ENCODE measurements around the gene TNFAIP2. TPM values are rescaled to one million over a fixed set of nuclear protein-coding genes. Genes with fewer than 3 reads are reported as not detected.

TNFAIP2 gene
- total RNA-seq, 3 donors from 2014 or later: 22.0 to 67.4 (median 40.2) TPM

DNA sequence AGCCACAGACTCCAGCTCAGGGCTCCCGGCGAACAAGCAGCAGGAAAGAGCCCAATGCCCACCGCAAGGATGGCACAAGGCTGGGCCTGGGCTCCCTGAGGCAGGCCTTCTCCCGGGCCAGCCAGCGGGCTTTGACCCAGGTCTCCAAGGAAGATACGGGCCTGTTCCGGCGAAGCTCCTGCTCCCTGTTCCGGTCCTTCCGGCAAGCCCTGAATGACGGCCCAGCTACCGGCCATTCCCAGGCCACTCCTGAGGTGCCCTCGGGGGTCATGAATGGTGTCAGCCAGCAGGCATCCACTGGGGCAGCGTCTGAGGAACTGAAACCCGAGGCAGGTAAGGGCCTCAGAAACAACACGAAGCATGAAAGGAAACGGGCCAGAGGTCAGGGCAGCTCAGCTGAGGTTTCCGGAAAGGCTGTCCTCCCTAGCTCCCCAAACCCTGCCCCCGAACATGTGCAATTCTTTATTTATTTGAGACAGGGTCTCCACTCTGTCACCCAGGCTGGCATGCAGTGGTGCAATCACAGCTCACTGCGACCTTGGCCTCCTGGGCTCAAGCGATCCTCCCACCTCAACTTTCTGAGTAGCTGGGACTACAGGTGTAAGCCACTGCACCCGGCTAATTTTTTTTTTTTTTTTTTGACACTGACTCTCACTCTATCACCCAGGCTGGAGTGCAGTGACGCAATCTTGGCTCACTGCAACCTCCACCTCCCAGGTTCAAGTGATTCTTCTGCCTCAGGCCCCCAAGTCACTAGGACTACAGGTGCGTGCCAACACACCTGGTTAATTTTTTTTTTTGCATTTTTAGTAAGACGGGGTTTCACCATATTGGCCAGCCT lies 22.8 kb upstream of the TNFAIP2 start:
- DNase-seq (no peak), ATAC-seq (no peak)
- Histone ChIP-seq H3K4me3 (no peak overlapping the region), H3K36me3 (ENCODE audit: low read depth) (no peaks in the 10 kb centered on the region), H3K9me3 (no peaks in the 10 kb centered on the region), H3K4me1 (ENCODE audit: low read depth) (peaks cover 25% of the 10 kb centered on the region)
- intact Hi-C loops (cut with DNase I, micrococcal nuclease): loop anchor here in 1 of 2 donors (10.0 kb wide), 1 partner anchor 84 kb away; no protein-coding TSS in a partner anchor
- TF ChIP-seq, protein P1, sequence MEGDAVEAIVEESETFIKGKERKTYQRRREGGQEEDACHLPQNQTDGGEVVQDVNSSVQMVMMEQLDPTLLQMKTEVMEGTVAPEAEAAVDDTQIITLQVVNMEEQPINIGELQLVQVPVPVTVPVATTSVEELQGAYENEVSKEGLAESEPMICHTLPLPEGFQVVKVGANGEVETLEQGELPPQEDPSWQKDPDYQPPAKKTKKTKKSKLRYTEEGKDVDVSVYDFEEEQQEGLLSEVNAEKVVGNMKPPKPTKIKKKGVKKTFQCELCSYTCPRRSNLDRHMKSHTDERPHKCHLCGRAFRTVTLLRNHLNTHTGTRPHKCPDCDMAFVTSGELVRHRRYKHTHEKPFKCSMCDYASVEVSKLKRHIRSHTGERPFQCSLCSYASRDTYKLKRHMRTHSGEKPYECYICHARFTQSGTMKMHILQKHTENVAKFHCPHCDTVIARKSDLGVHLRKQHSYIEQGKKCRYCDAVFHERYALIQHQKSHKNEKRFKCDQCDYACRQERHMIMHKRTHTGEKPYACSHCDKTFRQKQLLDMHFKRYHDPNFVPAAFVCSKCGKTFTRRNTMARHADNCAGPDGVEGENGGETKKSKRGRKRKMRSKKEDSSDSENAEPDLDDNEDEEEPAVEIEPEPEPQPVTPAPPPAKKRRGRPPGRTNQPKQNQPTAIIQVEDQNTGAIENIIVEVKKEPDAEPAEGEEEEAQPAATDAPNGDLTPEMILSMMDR (IDR thresholded peaks at IDR 0.05): no peak

DNA sequence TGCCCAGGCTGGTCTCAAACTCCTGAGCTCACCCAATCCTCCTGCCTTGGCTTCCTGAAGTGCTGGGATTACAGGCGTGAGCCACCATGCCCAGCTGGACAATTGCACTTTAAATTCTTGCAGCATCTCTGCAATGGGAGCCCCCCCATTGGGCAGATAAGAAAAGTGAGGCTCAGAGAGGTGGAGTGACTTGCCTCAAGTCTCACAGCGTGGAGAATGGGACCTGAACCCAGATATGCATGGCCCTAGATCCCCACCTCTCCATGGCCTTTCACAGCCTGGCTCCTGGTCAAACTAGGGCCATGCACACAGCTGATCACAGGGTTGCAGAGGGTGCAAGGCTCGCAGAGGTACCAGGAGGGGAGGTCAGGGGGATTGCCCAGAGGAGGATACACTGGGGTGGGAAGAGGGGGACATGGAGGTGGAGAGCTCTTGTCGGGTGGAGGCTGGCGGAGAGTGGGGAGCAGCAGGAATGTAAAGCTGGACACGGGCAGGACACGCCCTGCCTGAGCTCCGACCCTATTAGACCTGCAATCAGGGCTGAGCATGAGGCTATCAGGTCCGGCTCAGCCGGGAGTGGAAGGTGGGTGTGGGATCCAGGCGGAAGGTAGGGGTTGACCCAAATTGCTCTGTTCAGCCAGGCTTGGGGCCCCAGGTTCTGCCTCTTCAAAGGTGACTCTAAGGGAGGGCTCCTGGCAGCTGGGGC lies 21.9 kb upstream of the TNFAIP2 start:
- peak in 1 of 3 donors; percentile 51 for DNase-seq
- Histone ChIP-seq H3K4me1 (ENCODE audit: low read depth) (peaks cover 18% of the 10 kb centered on the region), H3K4me3 (no peak overlapping the region), H3K36me3 (ENCODE audit: low read depth) (no peaks in the 10 kb centered on the region), H3K9me3 (no peaks in the 10 kb centered on the region)
- ATAC-seq: no peak
- TF ChIP-seq, protein P1 (IDR thresholded peaks at IDR 0.05): no peak
- intact Hi-C loops (cut with DNase I, micrococcal nuclease): loop anchor here in 1 of 2 donors (10.0 kb wide), 1 partner anchor 83 kb away; no protein-coding TSS in a partner anchor

GRCh38 chr14:103101963-103102688 lies 21.1 kb upstream of the TNFAIP2 start:
- ATAC-seq: no peak
- Histone ChIP-seq H3K36me3 (ENCODE audit: low read depth) (no peaks in the 10 kb centered on the region), H3K9me3 (no peaks in the 10 kb centered on the region), H3K4me3 (no peak overlapping the region), H3K4me1 (ENCODE audit: low read depth) (peaks cover 18% of the 10 kb centered on the region)
- peak in 1 of 3 donors; percentile 51 for DNase-seq
- intact Hi-C loops (cut with DNase I, micrococcal nuclease): loop anchor here in 1 of 2 donors (10.0 kb wide), 1 partner anchor 83 kb away; no protein-coding TSS in a partner anchor
- TF ChIP-seq, protein P1 (IDR thresholded peaks at IDR 0.05): no peak

DNA sequence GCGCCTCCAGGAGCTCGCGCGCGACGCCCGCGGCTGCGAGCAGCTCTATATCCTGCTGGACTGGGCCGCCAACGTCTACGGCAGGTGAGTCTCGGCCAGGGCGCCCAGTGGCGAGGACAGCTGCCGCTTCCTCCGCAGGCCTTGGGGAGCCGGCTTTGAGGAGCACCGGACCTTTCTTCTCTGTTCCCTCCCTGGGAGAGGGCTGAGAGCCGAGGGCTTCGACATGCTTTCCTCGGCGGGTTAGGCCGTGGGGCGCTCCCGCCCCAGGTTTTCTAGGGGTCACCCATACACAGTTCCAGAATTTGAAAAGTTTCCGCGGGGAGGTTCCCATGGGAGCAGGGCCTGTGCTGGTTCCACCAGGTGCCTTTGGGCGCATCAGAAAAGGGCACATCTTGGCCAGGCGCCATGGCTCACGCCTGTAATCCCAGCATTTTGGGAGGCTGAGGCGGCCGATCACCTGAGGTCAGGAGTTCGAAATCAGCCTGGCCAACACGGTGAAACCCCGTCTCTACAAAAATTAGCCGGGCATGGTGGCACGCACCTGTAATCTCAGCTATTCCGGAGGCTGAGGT lies 20.5 kb upstream of the TNFAIP2 start:
- Histone ChIP-seq H3K4me1 (ENCODE audit: low read depth) (peaks cover 18% of the 10 kb centered on the region), H3K4me3 (no peak overlapping the region), H3K36me3 (ENCODE audit: low read depth) (no peaks in the 10 kb centered on the region), H3K9me3 (no peaks in the 10 kb centered on the region)
- DNase-seq: peak in 1 of 3 donors; percentile 54
- intact Hi-C loops (cut with DNase I, micrococcal nuclease): loop anchor here in 1 of 2 donors (10.0 kb wide), 1 partner anchor 82 kb away; no protein-coding TSS in a partner anchor
- TF ChIP-seq, protein P1 (IDR thresholded peaks at IDR 0.05): no peak
- no peak for ATAC-seq

All from mucosa of descending colon (tissue), 3 donors.